ENCODE measurements around the gene PTMS.

The PTMS gene

DNA sequence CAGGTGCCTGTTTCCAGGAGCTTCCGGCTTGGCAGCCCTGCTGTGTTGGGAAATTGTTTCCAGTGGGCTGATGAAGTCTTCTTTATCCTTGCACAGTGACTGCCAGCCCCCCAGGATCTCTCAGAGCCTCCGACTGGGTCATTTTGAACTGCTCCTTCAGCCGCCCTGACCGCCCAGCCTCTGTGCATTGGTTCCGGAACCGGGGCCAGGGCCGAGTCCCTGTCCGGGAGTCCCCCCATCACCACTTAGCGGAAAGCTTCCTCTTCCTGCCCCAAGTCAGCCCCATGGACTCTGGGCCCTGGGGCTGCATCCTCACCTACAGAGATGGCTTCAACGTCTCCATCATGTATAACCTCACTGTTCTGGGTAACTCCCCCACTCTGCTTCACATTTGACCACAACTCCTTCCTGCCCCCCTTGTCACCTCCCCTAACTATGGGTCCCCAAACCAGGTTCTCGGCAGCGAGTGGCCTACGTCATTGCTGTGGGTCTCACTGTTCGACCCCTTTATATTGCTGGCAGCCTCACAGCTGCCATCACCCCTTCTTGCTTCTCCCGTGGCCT lies 8.4 kb downstream of the PTMS start:
- peak overlapping the region; percentile 87 for H3K27ac ChIP-seq
- TF ChIP-seq, protein P1, sequence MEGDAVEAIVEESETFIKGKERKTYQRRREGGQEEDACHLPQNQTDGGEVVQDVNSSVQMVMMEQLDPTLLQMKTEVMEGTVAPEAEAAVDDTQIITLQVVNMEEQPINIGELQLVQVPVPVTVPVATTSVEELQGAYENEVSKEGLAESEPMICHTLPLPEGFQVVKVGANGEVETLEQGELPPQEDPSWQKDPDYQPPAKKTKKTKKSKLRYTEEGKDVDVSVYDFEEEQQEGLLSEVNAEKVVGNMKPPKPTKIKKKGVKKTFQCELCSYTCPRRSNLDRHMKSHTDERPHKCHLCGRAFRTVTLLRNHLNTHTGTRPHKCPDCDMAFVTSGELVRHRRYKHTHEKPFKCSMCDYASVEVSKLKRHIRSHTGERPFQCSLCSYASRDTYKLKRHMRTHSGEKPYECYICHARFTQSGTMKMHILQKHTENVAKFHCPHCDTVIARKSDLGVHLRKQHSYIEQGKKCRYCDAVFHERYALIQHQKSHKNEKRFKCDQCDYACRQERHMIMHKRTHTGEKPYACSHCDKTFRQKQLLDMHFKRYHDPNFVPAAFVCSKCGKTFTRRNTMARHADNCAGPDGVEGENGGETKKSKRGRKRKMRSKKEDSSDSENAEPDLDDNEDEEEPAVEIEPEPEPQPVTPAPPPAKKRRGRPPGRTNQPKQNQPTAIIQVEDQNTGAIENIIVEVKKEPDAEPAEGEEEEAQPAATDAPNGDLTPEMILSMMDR (conservative IDR thresholded peaks at IDR 0.05), result no peak

DNA sequence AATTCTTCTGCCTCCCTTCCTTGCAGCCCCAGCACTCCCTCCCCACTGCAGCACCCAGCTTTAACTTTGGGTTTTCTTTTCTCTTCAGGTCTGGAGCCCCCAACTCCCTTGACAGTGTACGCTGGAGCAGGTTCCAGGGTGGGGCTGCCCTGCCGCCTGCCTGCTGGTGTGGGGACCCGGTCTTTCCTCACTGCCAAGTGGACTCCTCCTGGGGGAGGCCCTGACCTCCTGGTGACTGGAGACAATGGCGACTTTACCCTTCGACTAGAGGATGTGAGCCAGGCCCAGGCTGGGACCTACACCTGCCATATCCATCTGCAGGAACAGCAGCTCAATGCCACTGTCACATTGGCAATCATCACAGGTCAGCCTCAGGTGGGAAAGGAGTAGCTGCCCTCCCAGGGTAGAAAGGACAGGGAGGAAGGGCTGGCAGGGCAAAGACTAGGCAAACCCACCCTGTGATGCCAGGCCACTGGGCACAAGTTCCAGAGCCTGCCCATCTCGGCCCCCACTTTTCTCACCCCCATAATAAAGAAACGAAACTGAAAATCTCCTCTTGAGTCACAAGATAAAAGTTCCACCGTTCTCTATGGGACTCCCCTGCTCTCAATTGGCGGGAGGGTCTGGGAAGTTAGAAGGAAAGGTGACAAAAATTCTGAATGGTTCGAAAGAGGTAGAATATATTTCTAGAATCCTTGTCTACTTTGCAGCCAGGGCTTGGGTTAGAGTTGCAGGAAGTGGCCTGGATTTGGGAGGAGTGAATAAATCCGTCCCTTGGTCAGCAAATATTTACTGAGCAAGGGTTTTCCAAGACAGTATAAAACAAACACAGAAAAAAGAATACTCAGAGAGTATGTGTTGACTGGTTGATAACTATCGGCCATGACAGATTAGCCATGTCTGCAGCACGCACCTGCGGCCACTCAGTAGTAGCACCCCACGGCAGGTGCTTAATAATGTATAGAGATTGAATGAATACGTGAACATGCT lies 9.3 kb downstream of the PTMS start:
- H3K27ac ChIP-seq, result peak overlapping the region; percentile 87
- TF ChIP-seq, protein P1 (conservative IDR thresholded peaks at IDR 0.05), result no peak

DNA sequence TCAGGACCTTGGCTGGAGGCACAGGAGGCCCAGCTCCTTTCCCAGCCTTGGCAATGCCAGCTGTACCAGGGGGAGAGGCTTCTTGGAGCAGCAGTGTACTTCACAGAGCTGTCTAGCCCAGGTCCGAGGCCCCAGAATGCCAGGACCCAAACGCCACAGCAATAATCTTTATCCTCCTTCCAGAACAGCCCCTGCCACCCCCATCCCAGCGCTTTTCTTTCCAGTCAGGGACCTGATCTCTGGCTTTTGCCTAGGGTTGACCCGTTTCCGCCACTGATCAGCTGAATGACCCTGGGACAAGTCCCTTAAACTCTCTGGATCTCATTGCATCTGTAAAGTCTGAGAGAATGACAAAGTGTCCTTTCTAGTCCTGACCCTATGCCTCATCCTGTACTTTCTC lies 11.2 kb downstream of the PTMS start:
- TF ChIP-seq, protein P1 (conservative IDR thresholded peaks at IDR 0.05), result no peak

DNA sequence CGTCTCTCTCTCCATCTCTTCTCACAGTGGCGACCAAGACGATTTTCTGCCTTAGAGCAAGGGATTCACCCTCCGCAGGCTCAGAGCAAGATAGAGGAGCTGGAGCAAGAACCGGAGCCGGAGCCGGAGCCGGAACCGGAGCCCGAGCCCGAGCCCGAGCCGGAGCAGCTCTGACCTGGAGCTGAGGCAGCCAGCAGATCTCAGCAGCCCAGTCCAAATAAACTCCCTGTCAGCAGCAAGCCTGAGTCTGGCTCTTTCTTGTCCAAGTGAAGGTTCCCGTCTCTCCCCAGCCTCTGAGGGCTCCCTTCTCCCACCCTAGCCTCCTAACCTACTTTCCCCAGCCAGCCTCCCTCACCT lies 12.0 kb downstream of the PTMS start:
- peak overlapping the region; percentile 87 for H3K27ac ChIP-seq
- TF ChIP-seq, protein P1 (conservative IDR thresholded peaks at IDR 0.05), result no peak

More for the DNA sequence above, 11.2 kb downstream of the PTMS start:
- peak overlapping the region; percentile 87 for H3K27ac ChIP-seq

DNA sequence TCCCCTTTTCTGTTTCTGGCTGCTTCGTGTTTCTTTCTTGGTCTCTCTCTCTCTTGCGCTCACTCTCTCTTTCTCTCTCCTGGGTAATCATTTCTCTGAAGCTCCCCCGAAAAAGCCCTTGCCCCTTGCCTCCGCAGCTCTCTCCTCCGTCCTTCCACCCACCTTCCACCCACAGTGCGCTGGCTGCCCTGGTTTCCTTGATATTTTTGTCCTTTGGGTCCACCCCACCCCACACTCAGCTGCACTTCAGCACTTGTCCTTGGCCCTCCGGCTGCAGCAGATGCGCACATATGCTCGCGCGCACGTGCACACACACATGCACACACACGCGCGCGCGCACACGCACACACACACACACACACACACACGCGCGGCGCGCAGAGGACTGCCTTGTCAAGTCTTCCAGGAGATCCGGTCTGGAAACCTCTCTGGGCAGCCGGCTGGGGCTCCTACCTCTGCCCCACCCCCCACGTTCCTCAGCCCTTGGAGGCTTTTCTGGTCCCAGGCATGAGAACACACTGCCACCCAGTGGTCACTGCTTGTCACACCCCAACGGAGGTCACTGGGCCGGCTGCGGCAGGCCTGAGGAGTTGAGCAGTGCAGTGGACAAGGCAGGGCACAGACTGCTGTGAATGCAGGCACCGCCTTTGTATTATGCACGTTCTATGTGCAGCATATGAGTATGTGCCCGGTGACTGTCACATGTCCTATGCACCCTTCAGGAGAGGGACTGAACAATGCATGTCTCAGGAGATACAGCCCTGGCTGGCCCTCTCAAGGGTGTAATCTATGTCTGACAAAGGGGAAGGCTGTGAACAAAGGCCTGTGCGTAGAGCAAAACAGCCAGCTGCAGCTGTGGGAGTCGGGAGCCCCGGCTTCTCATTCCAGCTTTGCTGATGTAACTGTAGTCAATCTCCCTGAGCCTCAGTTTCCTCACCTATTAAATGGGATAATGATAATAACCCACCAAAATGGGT lies 12.7 kb downstream of the PTMS start:
- TF ChIP-seq, protein P1 (conservative IDR thresholded peaks at IDR 0.05), result peak; percentile 98
- H3K27ac ChIP-seq, result peak overlapping the region; percentile 87

DNA sequence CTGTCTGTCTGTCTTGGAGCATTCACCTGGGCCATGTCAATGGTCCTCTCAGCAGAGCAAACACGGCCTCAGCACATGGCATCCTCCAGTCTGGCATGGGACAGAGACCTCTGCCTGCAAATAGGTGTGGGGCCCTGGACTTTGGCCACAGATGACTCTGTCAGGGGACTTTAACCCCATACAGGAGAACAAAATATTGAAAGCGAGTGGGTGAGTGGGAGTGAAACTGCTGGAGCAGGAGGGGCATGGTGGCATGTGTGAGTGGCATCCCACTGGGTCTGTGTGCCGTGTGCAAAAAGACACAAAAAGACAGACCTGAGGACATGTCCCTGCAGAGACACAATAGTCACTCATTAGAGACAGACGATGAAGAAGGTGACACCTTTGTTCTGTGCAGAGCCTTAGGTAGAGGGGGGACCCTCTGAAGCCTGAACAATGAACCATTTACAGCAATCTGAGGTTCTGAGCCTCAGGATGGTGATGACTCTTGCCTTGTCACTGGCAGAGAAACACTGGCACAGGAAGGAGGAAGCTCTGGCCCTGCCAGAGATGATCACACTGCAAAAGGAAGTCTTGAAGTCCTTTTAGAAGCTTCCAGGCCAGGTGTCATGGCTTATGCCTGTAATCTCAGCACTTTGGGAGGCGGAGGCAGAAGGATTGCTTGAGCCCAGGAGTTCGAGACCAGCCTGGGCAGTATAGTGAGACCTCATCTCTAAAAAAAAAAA lies 13.7 kb downstream of the PTMS start:
- peak overlapping the region; percentile 87 for H3K27ac ChIP-seq
- TF ChIP-seq, protein P1 (conservative IDR thresholded peaks at IDR 0.05), result no peak

All from VCaP (cell line).